ENCODE measurements around the gene SIGMAR1. TPM values are rescaled to one million over a fixed set of nuclear protein-coding genes. Genes with fewer than 3 reads are reported as not detected.

Gene SIGMAR1
- total RNA-seq (10 to 100 TPM; 20.4 to 27.2 (median 22.9) TPM), polyA plus RNA-seq (10 to 100 TPM; 18.3 to 23.0 TPM)

- no peak for TF ChIP-seq CTCF (IDR thresholded peaks at IDR 0.05)
- DNase-seq: peak; percentile 91 to 97 (median 95)
- Histone ChIP-seq H3K36me3 (no peaks in the 10 kb centered on the region), H3K4me3 (peak within 1 kb of the TSS; percentile 55 to 82 (median 75)), H3K4me1 (peaks cover 0 to 12% (median 7%) of the 10 kb centered on the region in 3 donors), H3K9me3 (no peaks in the 10 kb centered on the region), H3K27me3 (no peaks in the 10 kb centered on the region), H3K27ac (peak within 1 kb of the TSS; percentile 65 to 82 (median 74))
- WGBS, 2 donors: 0% methylated on average over 59 to 74 of the region's 74 CpGs
- intact Hi-C loops (cut with DNase I): no loop called here
- FAIRE-seq: no peak
- peak; percentile 97 to 98 (median 98) for ATAC-seq
Measured at GRCh38 chr9:34637356-34638137, at the start of gene SIGMAR1. TSS of gene SIGMAR1 (minus strand) at chr9:34637787. CDS start at chr9:34637697, 90 bp downstream.

- no peak overlapping the region for H3K27ac ChIP-seq
- no peak for TF ChIP-seq CTCF (IDR thresholded peaks at IDR 0.05)
- WGBS, 2 donors: 79% methylated on average over 1 of the region's 1 CpG
- H3K36me3 ChIP-seq: no peaks in the 10 kb centered on the region
- no peaks in the 10 kb centered on the region for H3K4me1 ChIP-seq
- no peak overlapping the region for H3K4me3 ChIP-seq
- intact Hi-C loops (cut with DNase I): no loop called here
- DNase-seq (no peak), FAIRE-seq (no peak), ATAC-seq (peak in 2 of 4 donors; percentile 17 to 29)
- no peaks in the 10 kb centered on the region for H3K9me3 ChIP-seq
- no peaks in the 10 kb centered on the region for H3K27me3 ChIP-seq
Measured at GRCh38 chr9:34686732-34687131, 49.1 kb upstream of the SIGMAR1 start.

GRCh38 chr9:34686231-34686630 lies 48.6 kb upstream of the SIGMAR1 start:
- intact Hi-C loops (cut with DNase I): no loop called here
- ATAC-seq: peak in 2 of 4 donors; percentile 26 to 37
- H3K36me3 ChIP-seq: no peaks in the 10 kb centered on the region
- no peak for DNase-seq
- no peak overlapping the region for H3K27ac ChIP-seq
- no peaks in the 10 kb centered on the region for H3K4me1 ChIP-seq
- TF ChIP-seq CTCF (IDR thresholded peaks at IDR 0.05): no peak
- no peak overlapping the region for H3K4me3 ChIP-seq
- no peaks in the 10 kb centered on the region for H3K27me3 ChIP-seq
- no peak for FAIRE-seq
- 79 to 91% methylated on average over 5 of the region's 5 CpGs for WGBS, 2 donors
- no peaks in the 10 kb centered on the region for H3K9me3 ChIP-seq

- Histone ChIP-seq H3K4me3 (no peak overlapping the region), H3K27ac (no peak overlapping the region), H3K36me3 (no peaks in the 10 kb centered on the region), H3K27me3 (no peaks in the 10 kb centered on the region), H3K9me3 (no peaks in the 10 kb centered on the region), H3K4me1 (no peaks in the 10 kb centered on the region)
- TF ChIP-seq CTCF (IDR thresholded peaks at IDR 0.05): no peak
- intact Hi-C loops (cut with DNase I): no loop called here
- ATAC-seq (no peak), FAIRE-seq (no peak), DNase-seq (no peak)
- WGBS, 2 donors: 74 to 89% methylated on average over 4 of the region's 4 CpGs
Measured at GRCh38 chr9:34685591-34685990, 48.0 kb upstream of the SIGMAR1 start.

- no peaks in the 10 kb centered on the region for H3K27me3 ChIP-seq
- no peak overlapping the region for H3K27ac ChIP-seq
- DNase-seq (no peak), ATAC-seq (no peak), FAIRE-seq (no peak)
- no peaks in the 10 kb centered on the region for H3K36me3 ChIP-seq
- 82 to 98% methylated on average over 4 of the region's 4 CpGs for WGBS, 2 donors
- no peak for TF ChIP-seq CTCF (IDR thresholded peaks at IDR 0.05)
- H3K9me3 ChIP-seq: no peaks in the 10 kb centered on the region
- no peaks in the 10 kb centered on the region for H3K4me1 ChIP-seq
- no peak overlapping the region for H3K4me3 ChIP-seq
- intact Hi-C loops (cut with DNase I): no loop called here
Measured at GRCh38 chr9:34684816-34685215, 47.2 kb upstream of the SIGMAR1 start.

Measured in pancreas (tissue), 10 donors.